HG03135 (cell line): Measurements from ENCODE around the gene NME7.
A peak's percentile ranks its signal among the peaks of the same experiment; 100 is the strongest.

ENCODE experiments used
- ATAC-seq: cut with Tn5 transposase; IDR thresholded peaks from one replicate; pipeline ENCODE4 v1.9.1; 2021; ENCODE audit warnings: mild to moderate bottlenecking, moderate library complexity; ENCODE audit not compliant: unreplicated experiment

NME7 gene

GRCh38 chr1:169160845-169161495 is 206.6 kb downstream of the NME7 start:
- no peak for ATAC-seq

DNA sequence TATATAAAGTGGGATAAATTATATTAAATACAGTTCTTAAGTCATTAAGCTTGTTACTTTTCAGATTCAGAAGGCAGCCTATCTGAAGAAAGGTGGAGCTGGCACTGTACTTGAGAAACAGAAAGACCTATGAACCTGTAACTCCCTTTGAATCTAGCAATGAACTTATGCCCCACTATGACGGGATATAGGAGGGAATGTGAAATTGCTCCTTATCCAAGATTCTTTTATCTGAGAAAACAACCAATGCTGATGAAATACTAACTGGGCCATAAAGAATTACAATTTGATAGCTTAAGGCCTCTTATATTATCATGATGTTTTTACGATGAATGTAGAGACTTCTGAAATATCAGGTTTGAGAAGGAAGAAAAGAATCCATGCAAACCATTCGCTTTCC is 211.0 kb downstream of the NME7 start:
- ATAC-seq: no peak

DNA sequence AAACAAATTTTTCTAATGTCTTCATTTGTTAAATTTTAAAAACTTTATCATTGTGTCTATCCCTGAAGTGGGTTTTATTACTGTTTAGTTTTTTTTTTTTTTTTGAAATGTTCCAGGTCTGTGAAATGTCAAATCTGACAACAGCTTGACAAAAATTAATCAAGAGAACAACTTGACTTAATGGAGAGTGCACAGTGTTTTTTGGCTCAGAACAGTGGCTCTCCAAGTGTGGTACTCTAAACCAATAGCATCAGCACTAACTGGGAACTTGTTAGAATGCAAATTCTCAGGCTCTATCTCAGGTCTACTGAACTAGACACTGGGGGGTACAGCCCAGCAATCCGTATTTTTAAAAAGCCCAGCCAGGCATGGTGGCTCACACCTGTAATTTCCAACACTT is 211.9 kb downstream of the NME7 start:
- ATAC-seq: no peak

GRCh38 chr1:169151338-169151837 is 216.2 kb downstream of the NME7 start:
- no peak for ATAC-seq

DNA sequence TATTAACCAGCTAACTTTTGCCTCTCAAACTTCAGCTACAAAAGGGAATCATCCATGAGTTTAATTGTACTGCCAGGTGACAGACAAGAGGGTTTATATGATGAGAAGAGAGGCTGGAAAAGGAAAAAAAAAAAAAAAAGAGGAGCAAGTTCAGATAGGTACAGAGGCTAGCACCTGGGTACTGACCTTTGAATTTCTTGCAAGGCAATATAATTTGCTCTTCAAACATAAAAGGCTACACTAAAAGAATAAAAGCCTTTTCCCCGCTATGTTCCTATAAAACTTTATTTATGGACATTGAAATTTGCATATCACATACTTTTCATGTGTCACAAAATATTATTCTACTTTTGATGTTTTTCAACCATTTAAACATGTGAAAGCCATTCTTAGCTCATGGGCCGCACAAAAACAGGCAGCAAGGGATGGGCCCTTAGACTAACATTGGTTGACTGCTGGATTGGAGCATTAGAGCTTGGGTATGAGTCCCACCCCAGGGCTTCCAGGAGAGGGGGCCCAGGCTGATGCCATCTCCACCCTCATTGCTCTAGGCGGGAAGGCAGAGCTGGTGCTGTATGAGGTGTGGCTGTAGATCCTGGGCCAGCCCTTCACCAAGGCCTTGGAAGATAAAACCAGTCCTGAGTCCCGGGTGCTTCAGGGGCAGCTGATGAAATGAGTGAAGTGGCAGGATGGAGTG is 216.8 kb downstream of the NME7 start:
- ATAC-seq: no peak

DNA sequence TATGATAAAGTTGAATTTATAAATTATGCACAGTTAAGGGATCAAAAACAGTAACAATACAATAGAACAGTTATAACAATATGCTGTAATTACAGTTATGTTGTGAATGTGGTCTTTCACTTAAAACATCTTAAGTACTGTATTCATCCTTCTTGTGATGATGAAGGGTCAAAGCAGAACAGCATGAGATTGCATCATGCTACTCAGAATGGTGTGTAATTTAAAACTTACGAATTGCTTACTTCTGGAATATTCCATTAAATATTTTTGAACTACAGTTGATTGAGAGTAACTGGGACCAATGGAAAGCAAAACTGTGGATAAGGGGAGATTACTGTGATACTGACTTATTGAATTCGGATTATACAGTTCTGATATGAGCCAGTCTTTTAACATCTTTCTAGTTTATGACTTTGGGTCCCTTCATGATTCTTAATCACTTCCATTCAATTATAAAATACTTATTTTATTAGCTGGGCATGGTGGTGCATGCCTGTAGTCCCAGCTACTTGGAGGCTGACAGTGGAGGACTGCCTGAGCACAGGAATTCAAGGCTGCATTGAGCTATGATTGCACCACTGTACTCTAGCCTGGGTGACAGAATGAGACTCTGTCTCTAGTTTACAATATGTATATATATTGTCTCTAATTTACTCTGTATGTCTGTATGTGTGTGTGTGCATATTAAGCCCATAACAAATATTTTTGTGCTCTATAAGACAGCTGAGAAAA is 217.9 kb downstream of the NME7 start:
- no peak for ATAC-seq

- ATAC-seq: no peak
These were observed 218.9 kb downstream of the NME7 start for GRCh38 chr1:169148472-169149252.

DNA sequence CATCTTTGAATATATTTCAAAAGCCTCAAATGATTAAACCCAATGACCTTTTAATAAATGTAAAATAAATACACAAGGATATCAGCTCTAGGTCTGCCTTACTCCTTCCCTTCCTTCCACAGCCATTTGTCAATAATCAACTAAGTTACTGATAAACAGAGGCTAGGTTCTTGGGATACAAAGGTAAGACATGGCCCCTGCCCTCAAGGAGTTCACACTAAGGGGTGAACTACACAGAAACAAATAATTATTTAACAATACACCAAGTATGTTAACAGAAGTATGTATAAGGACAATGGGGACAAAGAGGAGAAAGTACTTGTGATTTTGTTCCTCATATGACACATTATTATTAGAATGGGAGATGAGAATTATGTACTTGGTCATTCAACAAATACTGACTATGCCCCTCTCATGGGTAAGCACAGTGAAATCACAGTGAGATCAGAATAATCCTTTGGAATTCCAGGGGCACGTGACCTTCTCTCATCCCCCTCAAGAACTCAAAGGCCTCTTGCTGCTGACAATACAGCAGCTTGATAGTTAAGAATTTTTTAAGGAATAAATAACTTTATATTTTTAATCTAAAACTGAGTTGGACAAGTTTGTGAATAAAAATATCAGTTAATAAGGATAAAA is 220.9 kb downstream of the NME7 start:
- no peak for ATAC-seq

DNA sequence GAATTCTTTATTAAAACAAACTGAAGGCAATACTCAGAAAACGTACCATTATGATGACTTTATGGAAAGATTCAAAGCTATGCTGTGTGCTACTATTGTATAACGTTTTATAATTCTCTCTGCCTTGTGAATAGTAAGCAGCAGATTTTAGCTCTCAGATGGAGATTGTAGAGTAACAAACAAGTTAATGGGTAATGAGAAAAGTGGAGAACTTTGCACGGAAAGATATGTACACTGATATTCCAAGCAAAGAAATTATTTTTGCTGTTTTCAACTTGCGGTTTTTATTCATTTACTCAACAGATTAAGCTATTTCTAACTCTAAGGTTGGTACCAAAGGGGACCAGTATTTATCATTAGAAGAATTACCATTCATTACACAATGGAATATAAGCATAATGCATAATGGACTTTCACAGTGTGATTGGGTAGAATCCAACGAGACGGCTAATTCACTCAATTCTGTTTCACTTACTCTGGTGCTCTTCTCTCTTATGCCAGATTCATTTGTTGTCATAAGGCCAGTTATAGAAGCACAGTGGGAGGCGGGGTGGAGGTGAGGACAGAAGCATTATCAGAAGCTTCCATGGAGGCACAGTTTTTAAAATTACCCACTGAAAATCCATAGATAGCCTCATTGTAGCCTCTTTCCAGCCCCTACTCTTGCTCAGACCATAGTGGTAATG is 222.5 kb downstream of the NME7 start:
- no peak for ATAC-seq

DNA sequence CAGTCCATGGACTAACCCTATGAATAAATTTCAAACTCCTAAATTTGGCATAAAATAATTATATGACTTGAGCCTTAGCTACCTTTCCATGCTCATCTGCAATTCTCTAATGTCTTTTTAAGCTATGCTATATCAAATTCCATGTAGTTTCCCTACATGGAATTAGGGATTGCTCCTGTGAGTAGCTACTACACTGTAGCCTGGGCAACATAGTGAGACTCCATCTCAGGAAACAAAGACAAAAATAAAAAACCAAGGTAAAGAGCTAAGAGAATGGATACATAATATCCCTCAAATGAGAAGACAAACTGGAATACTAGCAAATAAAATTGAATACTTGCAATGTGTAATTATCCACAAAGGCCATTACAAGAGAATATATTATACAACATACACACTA is 223.6 kb downstream of the NME7 start:
- ATAC-seq: no peak

DNA sequence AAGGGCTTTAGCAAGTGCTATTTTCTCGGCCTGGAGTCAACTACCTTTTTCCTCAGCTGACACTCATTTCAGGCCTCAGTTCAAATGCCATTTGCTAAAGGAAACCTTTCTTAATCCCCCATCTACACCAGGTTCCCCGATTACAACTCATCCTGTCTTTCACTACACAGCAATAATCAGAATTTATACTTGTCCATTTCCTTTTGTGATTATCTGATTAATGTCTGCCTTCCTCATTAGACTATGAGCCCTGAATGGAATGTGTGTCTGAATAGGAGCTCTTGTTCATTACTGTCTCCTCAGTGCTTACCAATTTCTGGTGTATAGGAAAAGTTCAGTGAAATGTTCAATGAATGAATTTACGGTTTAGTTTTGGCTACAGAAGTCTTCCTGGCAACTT is 224.3 kb downstream of the NME7 start:
- ATAC-seq: no peak

DNA sequence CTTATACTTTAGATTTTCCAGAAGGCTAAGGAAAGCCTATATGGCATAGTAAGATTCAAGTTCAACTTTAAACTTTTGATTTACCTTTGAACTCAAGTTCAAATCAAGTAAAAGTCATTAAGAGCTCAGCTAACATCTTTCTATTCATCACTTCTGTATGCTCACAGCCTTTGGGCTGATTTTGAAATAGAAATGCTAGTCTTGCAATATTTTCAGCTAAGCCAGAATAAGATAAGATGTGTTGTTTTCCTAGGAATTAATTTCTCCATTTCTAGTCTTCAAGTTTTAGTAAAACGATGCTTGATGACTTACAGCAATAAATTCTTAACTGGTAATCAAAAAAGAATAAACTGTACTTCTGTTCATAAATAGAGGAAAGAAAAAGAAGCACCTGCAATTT is 225.5 kb downstream of the NME7 start:
- ATAC-seq: no peak

- ATAC-seq: no peak
These were observed 226.2 kb downstream of the NME7 start for GRCh38 chr1:169141356-169141755.

- ATAC-seq: peak; percentile 89
These were observed 228.5 kb downstream of the NME7 start for GRCh38 chr1:169138866-169139670.

DNA sequence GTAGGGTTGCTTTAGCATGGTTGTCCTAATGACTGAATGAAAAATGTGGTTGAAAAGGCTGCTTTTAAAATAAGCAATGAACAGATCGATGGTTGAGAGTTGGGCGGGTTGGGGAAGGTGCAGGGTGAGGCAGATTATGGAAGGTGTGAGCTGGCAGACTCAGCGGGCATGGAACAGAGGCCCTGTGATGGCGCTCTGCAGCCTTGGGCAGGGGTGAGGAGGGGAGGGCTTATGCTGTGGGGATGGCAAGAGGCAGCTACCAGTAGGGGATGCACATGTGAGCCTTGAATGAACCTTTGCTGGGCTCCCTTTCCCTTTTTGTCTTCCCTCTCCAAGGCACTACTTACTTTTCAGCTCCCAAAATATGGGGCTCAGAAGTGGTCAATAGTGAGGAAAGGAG is 230.2 kb downstream of the NME7 start:
- no peak for ATAC-seq

DNA sequence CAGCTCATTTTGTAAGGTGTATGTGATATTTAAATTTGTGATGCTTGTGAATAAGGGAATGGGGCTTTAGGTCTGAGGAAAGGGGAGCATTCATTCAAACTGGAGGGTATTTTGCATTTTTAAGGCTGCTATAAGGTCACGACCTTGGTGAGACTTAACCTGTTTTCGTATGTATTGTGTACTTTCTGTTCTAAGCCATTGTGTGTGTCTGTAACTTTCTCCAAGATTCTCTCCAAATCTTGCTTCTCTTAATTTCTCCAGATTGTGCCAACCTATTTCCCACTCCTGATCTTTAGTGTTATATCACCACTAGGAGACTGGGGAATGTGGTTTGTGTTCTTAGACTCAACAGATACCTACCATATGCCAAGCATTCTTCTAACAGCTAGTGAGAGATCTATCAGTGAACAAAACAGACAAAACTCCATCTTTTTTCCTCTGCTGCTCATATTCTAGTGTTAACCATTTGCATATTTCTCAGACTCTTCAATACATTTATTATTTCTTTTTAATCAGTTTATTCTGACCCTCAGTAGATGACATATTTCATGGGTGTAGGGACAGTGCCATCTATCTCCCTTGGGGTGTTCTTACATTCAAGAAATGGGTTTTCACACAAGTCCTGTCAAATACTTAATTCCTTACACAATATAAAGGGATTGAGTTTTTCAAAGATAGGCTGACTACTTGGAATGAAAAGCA is 233.6 kb downstream of the NME7 start:
- ATAC-seq: no peak

- no peak for ATAC-seq
These were observed 234.4 kb downstream of the NME7 start for GRCh38 chr1:169133228-169133576.

DNA sequence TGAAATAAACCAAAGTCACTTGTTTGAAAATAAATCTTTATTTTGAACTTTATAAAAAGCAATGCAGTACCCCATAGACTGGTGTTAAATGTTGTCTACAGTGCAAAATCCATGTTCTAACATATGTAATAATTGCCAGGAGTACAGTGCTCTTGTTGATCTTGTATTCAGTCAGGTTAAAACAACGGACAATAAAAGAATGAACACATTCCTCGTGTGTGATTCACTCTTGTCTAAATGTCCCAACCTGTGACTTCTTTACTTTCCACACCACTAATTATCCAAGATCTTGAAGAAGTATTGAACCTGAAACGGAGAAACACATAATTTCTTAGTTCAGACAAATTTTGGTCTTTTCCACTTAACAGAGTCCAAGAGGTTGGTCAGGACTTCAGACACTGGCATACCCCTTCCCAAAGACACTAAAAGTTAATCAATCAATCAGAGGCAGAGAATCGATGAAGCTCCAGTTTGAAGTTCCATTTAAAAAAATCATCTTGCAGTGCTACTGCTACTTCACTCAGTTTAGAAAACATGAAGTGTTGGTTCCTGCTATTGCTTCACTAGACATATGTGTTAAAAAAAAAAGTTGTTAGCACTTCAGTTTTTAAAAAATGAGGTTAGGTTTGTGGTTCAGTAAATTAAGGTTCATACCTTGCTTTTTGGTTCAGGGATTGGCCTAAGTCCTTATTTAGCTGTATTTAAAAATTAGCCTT is 234.9 kb downstream of the NME7 start:
- no peak for ATAC-seq
